H9 (cell line): ENCODE measurements around the gene PBX4. TPM values are rescaled to one million over a fixed set of nuclear protein-coding genes. Genes with fewer than 3 reads are reported as not detected.

Source experiments
- DNase-seq: peaks from one replicate; pipeline ENCODE4 v3.0.0-alpha.2; 2017
- H2AFZ ChIP-seq: one replicate; pipeline ENCODE4 v1.6.1; 2013; ENCODE audit warnings: mild to moderate bottlenecking, low read length, control low read depth, moderate library complexity
- H2AK5ac ChIP-seq: 2 replicates; pipeline ENCODE4 v1.6.1; 2013; ENCODE audit warnings: low read length, control low read depth, mixed read lengths; ENCODE audit not compliant: insufficient read length
- H2BK120ac ChIP-seq: one replicate; pipeline ENCODE4 v1.6.1; 2013; ENCODE audit warnings: low read depth, mild to moderate bottlenecking, low read length, control low read depth, inconsistent platforms; ENCODE audit not compliant: poor library complexity, severe bottlenecking
- H2BK12ac ChIP-seq: 2 replicates; pipeline ENCODE4 v1.6.1; 2013; ENCODE audit warnings: low read length, control low read depth, mixed read lengths, low read depth; ENCODE audit not compliant: insufficient read length
- H2BK15ac ChIP-seq: 2 replicates; pipeline ENCODE4 v1.6.1; 2013; ENCODE audit warnings: low read depth, low read length, control low read depth
- H2BK20ac ChIP-seq: one replicate; pipeline ENCODE4 v1.6.1; 2013; ENCODE audit warnings: low read depth, mild to moderate bottlenecking, low read length, control low read depth, inconsistent platforms; ENCODE audit not compliant: poor library complexity, severe bottlenecking
- H2BK5ac ChIP-seq: 2 replicates; pipeline ENCODE4 v1.6.1; 2013; ENCODE audit warnings: low read length, control low read depth, mixed read lengths; ENCODE audit not compliant: insufficient read length
- H3K14ac ChIP-seq: 2 replicates; pipeline ENCODE4 v1.6.1; 2013; ENCODE audit warnings: low read length, control low read depth; ENCODE audit not compliant: insufficient read depth
- H3K18ac ChIP-seq: 2 replicates; pipeline ENCODE4 v1.6.1; 2013; ENCODE audit warnings: low read depth, mild to moderate bottlenecking, mixed read lengths, low read length, control low read depth; ENCODE audit not compliant: insufficient read length
- H3K23ac ChIP-seq: 2 replicates; pipeline ENCODE4 v1.6.1; 2013; ENCODE audit warnings: low read length, control low read depth, mixed read lengths, low read depth; ENCODE audit not compliant: insufficient read length
- H3K23me2 ChIP-seq: 2 replicates; pipeline ENCODE4 v1.6.1; 2013; ENCODE audit warnings: low read depth, mild to moderate bottlenecking, mixed read lengths, low read length, control low read depth; ENCODE audit not compliant: insufficient read length, poor library complexity, severe bottlenecking
- H3K27ac ChIP-seq: 2 replicates; pipeline ENCODE4 v1.5.1; 2013; ENCODE audit warnings: low read length, control low read depth, mixed read lengths, low read depth; ENCODE audit not compliant: insufficient read length
- H3K27me3 ChIP-seq: 2 replicates; pipeline ENCODE4 v1.6.1; 2013; ENCODE audit warnings: low read length, control low read depth, inconsistent platforms; ENCODE audit not compliant: insufficient read depth
- H3K4ac ChIP-seq: 2 replicates; pipeline ENCODE4 v1.6.1; 2013; ENCODE audit warnings: low read depth, mild to moderate bottlenecking, control low read depth, inconsistent platforms, low read length, moderate library complexity
- H3K4me1 ChIP-seq: 2 replicates; pipeline ENCODE4 v1.6.1; 2013; ENCODE audit warnings: low read length, control low read depth, inconsistent platforms; ENCODE audit not compliant: insufficient read depth
- H3K4me2 ChIP-seq: 2 replicates; pipeline ENCODE4 v1.6.1; 2013; ENCODE audit warnings: low read length, control low read depth, mixed read lengths; ENCODE audit not compliant: insufficient read length, insufficient read depth
- H3K56ac ChIP-seq: 2 replicates; pipeline ENCODE4 v1.6.1; 2013; ENCODE audit warnings: low read depth, mild to moderate bottlenecking, mixed read lengths, low read length, control low read depth; ENCODE audit not compliant: insufficient read length
- H3K79me1 ChIP-seq: 2 replicates; pipeline ENCODE4 v1.6.1; 2013; ENCODE audit warnings: low read depth, mild to moderate bottlenecking, moderate library complexity, low read length, control low read depth, inconsistent platforms; ENCODE audit not compliant: insufficient read depth, poor library complexity, severe bottlenecking
- H3K79me2 ChIP-seq: 2 replicates; pipeline ENCODE4 v1.6.1; 2013; ENCODE audit warnings: low read length, control low read depth, inconsistent platforms; ENCODE audit not compliant: insufficient read depth
- H3K9ac ChIP-seq: 2 replicates; pipeline ENCODE4 v1.6.1; 2013; ENCODE audit warnings: low read length, control low read depth, mixed read lengths; ENCODE audit not compliant: insufficient read length; ENCODE audit errors: extremely low read depth
- H3K9me3 ChIP-seq: one replicate; pipeline ENCODE4 v1.6.1; 2013; ENCODE audit warnings: low read depth, low read length, inconsistent platforms; ENCODE audit not compliant: control insufficient read depth
- H3T11ph ChIP-seq: one replicate; pipeline ENCODE4 v1.6.1; 2013; ENCODE audit warnings: mild to moderate bottlenecking, low read length, control low read depth, inconsistent platforms
- H4K20me1 ChIP-seq: one replicate; pipeline ENCODE4 v1.6.1; 2013; ENCODE audit not compliant: control insufficient read depth, insufficient read length, insufficient read depth
- H4K5ac ChIP-seq: 2 replicates; pipeline ENCODE4 v1.6.1; 2013; ENCODE audit warnings: low read depth, mild to moderate bottlenecking, mixed read lengths, low read length, control low read depth; ENCODE audit not compliant: insufficient read length
- H4K8ac ChIP-seq: replicated peaks from 2 replicates; pipeline ENCODE4 v1.6.1; 2013; ENCODE audit warnings: low read length, control low read depth, mixed read lengths, low read depth; ENCODE audit not compliant: insufficient read length
- H4K91ac ChIP-seq: 2 replicates; pipeline ENCODE4 v1.6.1; 2013; ENCODE audit warnings: low read depth, mild to moderate bottlenecking, moderate library complexity, mixed read lengths, low read length, control low read depth; ENCODE audit not compliant: insufficient read length
- H3K27ac Mint-ChIP-seq, 3 experiments: 2 replicates in 2 of 3; 3 replicates in 1 of 3; pipeline ENCODE4 v1.8.0; 2020 to 2021; ENCODE audit warnings: mixed read lengths in 3 of 3, mild to moderate bottlenecking in 1 of 3, moderate library complexity in 1 of 3
- H3K27me3 Mint-ChIP-seq: 2 replicates; pipeline ENCODE4 v1.8.0; 2021; ENCODE audit warnings: low read depth, mild to moderate bottlenecking, moderate library complexity, mixed read lengths
- H3K36me3 Mint-ChIP-seq, 3 experiments: 2 replicates in 2 of 3; 3 replicates in 1 of 3; pipeline ENCODE4 v1.8.0; 2020 to 2021; ENCODE audit warnings: low read depth in 3 of 3, mixed read lengths in 3 of 3; ENCODE audit not compliant: insufficient read depth in 1 of 3
- H3K4me1 Mint-ChIP-seq, 2 experiments: 2 replicates each; pipeline ENCODE4 v1.8.0; 2020; ENCODE audit warnings: mixed read lengths in 2 of 2
- H3K4me3 Mint-ChIP-seq, 2 experiments: 2 replicates in 1 of 2; 3 replicates in 1 of 2; pipeline ENCODE4 v1.8.0; 2020 to 2021; ENCODE audit warnings: mild to moderate bottlenecking in 2 of 2, mixed read lengths in 2 of 2, moderate library complexity in 1 of 2
- H3K9me3 Mint-ChIP-seq, 2 experiments: 2 replicates in 1 of 2; 3 replicates in 1 of 2; pipeline ENCODE4 v1.8.0; 2020; ENCODE audit warnings: mild to moderate bottlenecking in 2 of 2, mixed read lengths in 2 of 2, moderate library complexity in 1 of 2
- WGBS: extraction: QIAGEN DNeasy Blood & Tissue Kit; methylation state at CpG from one replicate; pipeline ENCODE4 v1.1.7; 2013; ENCODE audit warnings: missing lambda C conversion rate, low lambda C conversion rate, mixed read lengths; ENCODE audit not compliant: insufficient read length; ENCODE audit errors: extremely low coverage; 5-methylcytosine and 5-hydroxymethylcytosine counted together
- total RNA-seq: library from RNA; stranded (reverse); gene quantifications from 2 replicates; pipeline ENCODE4 v1.2.1, GENCODE V29; 2021
- TF ChIP-seq, protein P1 (sequence below): fragments of 200-600 bp; sonication (generic); conservative IDR thresholded peaks from 3 replicates; pipeline ENCODE4 v1.8.0; 2021; ENCODE audit warnings: antibody characterized with exemption, mild to moderate bottlenecking

Gene PBX4
- total RNA-seq, 1 experiment from 2014 or later: 3.3 TPM

DNA sequence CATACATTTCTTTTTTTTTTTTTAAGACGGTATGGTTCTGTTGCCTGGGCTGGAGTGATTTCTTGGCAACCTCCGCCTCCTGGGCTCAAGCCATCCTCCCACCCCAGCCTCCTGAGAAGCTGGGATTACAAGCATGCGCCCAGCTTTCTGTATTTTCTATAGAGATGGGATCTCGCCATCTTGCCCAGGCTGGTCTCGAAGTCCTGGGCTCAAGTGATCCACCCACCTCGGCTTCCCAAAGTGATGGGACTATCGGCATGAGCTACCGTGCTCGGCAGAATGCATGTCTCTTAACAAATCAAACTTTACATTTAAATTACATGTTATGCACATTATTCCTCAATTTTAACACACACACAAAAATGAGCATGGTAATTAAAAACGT is 101.3 kb downstream of the PBX4 start:
- H2BK15ac ChIP-seq: no peak overlapping the region
- H3K4me1 Mint-ChIP-seq: peaks cover 6 to 8% of the 10 kb centered on the region in 2 experiments
- H3K56ac ChIP-seq: no peak overlapping the region
- H3K9me3 Mint-ChIP-seq: peaks cover 3 to 4% of the 10 kb centered on the region in 2 experiments; a peak in 3 of 5 replicates
- H3K4ac ChIP-seq: no peak overlapping the region
- H4K20me1 ChIP-seq: no peaks in the 10 kb centered on the region
- H4K91ac ChIP-seq: no peak overlapping the region
- no peak for DNase-seq
- H4K8ac ChIP-seq: no peak overlapping the region
- H2BK12ac ChIP-seq: no peak overlapping the region
- 100% methylated on average over 1 of the region's 10 CpGs for WGBS
- H3K4me2 ChIP-seq: peak overlapping the region; percentile 26
- H3K4me3 Mint-ChIP-seq: peak overlapping the region; percentile 91 to 94
- no peak overlapping the region for H2AFZ ChIP-seq
- peaks cover 5% of the 10 kb centered on the region for H3K23me2 ChIP-seq
- peaks cover 5% of the 10 kb centered on the region for H3K9me3 ChIP-seq
- H2BK20ac ChIP-seq: no peak overlapping the region
- H3K18ac ChIP-seq: no peak overlapping the region
- H4K5ac ChIP-seq: no peak overlapping the region
- H3K27me3 ChIP-seq: no peaks in the 10 kb centered on the region
- no peak overlapping the region for H3K27ac ChIP-seq
- peaks cover 10 to 33% (median 24%) of the 10 kb centered on the region in 3 experiments for H3K36me3 Mint-ChIP-seq
- no peaks in the 10 kb centered on the region for H3K4me1 ChIP-seq
- no peak overlapping the region for H3K14ac ChIP-seq
- H3K79me1 ChIP-seq: peaks cover 7% of the 10 kb centered on the region
- peaks cover 11% of the 10 kb centered on the region; the same call in 1 of the 2 replicates for H3K79me2 ChIP-seq
- no peak overlapping the region for H2BK5ac ChIP-seq
- no peak overlapping the region for H2BK120ac ChIP-seq
- H3K27me3 Mint-ChIP-seq: no peaks in the 10 kb centered on the region
- no peak overlapping the region for H3K9ac ChIP-seq
- H3T11ph ChIP-seq: no peak overlapping the region
- no peak overlapping the region for H3K23ac ChIP-seq
- TF ChIP-seq, protein P1, sequence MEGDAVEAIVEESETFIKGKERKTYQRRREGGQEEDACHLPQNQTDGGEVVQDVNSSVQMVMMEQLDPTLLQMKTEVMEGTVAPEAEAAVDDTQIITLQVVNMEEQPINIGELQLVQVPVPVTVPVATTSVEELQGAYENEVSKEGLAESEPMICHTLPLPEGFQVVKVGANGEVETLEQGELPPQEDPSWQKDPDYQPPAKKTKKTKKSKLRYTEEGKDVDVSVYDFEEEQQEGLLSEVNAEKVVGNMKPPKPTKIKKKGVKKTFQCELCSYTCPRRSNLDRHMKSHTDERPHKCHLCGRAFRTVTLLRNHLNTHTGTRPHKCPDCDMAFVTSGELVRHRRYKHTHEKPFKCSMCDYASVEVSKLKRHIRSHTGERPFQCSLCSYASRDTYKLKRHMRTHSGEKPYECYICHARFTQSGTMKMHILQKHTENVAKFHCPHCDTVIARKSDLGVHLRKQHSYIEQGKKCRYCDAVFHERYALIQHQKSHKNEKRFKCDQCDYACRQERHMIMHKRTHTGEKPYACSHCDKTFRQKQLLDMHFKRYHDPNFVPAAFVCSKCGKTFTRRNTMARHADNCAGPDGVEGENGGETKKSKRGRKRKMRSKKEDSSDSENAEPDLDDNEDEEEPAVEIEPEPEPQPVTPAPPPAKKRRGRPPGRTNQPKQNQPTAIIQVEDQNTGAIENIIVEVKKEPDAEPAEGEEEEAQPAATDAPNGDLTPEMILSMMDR: no peak
- H2AK5ac ChIP-seq: no peak overlapping the region
- H3K27ac Mint-ChIP-seq: no peak overlapping the region
